ENCODE results near the gene GALK1. TPM values are rescaled to one million over a fixed set of nuclear protein-coding genes. Genes with fewer than 3 reads are reported as not detected.

The GALK1 gene
- total and polyA plus RNA-seq, 9 of the 15 experiments (the other 6 are each of a cell fraction or from before 2014, with no cell fraction given) = 0.45 to 51.6 (median 17.4) TPM

GRCh38 chr17:75778861-75779249 is 13.9 kb upstream of the GALK1 start (continued):
- TF ChIP-seq ZNF316 (IDR thresholded peaks at IDR 0.05) = no peak
- no peak for TF ChIP-seq PTTG1 (tag; IDR thresholded peaks at IDR 0.05; ENCODE audit: low read depth)
- TF ChIP-seq ZC3H11A (IDR thresholded peaks at IDR 0.05; ENCODE audit: low read depth, low read length) = no peak
- TF ChIP-seq CTCFL (IDR thresholded peaks at IDR 0.05; ENCODE audit: borderline replicate concordance, insufficient read depth, low read depth, low read length, poor library complexity, severe bottlenecking) = peak; percentile 93
- peak; percentile 56; the same call in 1 of the 2 replicates for TF ChIP-seq ZNF41 (CRISPR knock-in tag; conservative IDR thresholded peaks at IDR 0.05)
- no peak; the same call in 1 of the 2 replicates for TF ChIP-seq SP1 (CRISPR knock-in tag; IDR thresholded peaks at IDR 0.05)
- no peak; the same call in 1 of the 2 replicates for TF ChIP-seq SIN3B (IDR thresholded peaks at IDR 0.05; ENCODE audit: low read depth)
- TF ChIP-seq REST (IDR thresholded peaks at IDR 0.05; ENCODE audit: borderline replicate concordance) = peak; percentile 64
- no peak for TF ChIP-seq REST (CRISPR knock-in tag; IDR thresholded peaks at IDR 0.05; ENCODE audit: low read depth)
- TF ChIP-seq TEAD4 (IDR thresholded peaks at IDR 0.05; ENCODE audit: low read length) = no peak
- no peak for TF ChIP-seq TEAD4 (CRISPR knock-in tag; IDR thresholded peaks at IDR 0.05; ENCODE audit: borderline replicate concordance)
- TF ChIP-seq SRSF3 (IDR thresholded peaks at IDR 0.05; ENCODE audit: insufficient read depth, low read length) = no peak
- peak; percentile 35; the same call in 1 of the 2 replicates for TF ChIP-seq ZNF436 (CRISPR knock-in tag; IDR thresholded peaks at IDR 0.05)
- no peak for TF ChIP-seq RBBP5 (IDR thresholded peaks at IDR 0.05; ENCODE audit: borderline replicate concordance, insufficient read depth, low read length, poor library complexity, severe bottlenecking)
- peak; percentile 67 for TF ChIP-seq HINFP (tag; conservative IDR thresholded peaks at IDR 0.05; ENCODE audit: low read depth)

All from K562 (cell line).